ENCODE data around the gene FZD10.

Gene FZD10

DNA sequence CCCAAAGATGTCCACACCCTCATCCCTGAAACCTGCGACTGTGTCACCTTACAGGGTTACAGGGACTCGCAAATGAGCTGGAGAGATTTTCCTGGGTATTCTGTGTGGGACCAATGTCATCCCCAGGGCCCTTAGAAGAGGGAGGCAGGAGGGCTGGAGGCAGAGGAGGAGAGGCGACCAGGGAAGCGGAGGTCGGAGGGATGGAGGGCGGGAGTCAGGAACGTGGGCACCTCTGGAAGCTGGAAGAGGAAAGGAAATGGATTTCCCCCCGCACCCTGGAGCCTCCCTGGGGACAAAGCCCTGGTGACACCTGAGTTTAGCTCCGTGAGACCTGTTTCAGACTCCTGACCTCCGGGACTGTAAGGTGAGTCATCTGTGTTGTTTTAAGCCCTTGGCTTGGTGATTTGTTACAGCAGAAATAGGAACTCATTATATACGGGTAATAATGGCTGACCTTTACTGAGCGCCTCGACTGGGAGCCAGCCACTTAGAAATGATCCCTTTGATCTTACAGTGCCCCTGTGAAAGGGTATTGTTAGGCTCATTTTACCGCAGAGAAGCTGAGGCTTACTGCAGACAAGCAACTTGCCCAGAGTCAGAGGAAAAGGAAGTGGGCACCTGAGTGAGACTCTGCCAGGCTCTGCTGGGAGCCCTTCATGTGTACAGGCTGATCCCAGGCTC lies 29.3 kb upstream of the FZD10 start:
- DNase-seq = no peak

DNA sequence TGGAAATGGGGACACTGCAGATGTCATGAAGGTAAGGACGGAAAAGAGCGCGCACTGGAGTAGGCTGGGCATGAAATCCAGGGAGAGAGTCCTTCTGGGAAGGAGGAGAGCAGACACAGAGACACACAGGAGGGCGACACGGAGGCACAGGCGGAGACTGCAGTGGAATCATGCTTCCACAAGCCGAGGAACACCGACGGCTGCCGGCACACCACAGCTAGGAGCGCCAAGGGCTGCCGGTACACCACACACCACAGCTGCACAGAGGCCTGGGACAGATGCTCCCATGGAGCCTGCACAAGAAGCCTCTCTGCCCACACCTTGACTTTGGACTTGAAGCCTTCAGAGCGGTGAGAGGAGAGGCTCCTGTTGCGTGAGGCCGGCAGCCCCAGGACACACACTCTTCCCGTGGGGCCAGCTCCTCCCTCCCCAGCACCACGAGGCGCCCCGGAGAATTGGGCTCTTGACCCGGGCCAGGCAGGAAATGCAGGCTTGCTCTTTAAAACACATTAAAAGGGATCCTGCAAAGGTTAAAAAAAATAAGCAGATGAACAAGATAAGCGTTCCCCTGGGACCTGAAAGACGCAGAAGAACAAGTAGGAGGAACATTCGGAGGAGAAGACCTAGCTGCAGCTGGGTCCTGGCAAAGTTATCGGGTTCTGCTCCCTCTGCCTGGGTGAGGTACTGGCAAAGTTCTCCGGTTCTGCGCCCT lies 28.3 kb upstream of the FZD10 start:
- DNase-seq = no peak

DNA sequence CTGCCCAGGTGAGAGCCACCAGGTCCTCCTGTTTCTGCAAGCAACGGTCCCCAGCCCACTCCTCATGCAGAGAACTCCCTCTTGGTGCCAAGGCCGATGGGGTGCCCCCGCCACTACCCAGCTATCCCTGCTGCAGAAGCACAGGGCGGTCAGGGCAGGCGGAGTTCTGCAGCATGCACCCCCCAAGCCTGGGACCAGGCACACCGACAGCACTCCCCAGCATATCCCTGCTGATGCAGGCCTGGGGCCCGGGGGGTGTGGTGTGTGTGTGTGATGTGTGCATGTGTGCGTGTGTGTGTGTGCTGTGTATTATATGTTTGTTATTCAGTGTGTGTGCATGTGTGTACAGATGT lies 27.7 kb upstream of the FZD10 start:
- no peak for DNase-seq

DNA sequence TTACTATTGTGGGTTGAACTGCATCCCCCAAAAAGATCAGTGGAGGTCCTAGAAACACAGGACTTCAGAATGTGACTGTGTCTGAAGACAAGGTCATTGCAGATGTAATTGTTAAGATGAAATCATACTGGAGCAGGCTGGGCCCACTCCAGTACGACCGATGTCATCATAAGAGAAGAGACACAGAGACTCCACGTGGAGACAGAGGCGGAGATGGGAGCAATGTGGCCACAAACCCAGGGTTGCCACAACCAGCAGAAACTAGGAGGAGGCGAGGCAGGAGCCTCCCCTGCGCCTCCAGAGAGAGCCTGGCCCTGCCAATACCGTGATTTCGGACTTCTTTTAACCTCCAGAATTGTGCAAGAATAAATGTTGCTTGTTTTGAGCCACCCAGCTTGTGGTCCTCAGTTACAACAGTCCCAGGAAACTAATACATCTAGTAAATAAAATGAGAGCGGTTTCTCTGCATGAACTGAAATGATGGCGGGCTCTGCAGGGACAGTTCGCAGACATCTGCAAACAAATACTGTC lies 25.7 kb upstream of the FZD10 start:
- DNase-seq = no peak

DNA sequence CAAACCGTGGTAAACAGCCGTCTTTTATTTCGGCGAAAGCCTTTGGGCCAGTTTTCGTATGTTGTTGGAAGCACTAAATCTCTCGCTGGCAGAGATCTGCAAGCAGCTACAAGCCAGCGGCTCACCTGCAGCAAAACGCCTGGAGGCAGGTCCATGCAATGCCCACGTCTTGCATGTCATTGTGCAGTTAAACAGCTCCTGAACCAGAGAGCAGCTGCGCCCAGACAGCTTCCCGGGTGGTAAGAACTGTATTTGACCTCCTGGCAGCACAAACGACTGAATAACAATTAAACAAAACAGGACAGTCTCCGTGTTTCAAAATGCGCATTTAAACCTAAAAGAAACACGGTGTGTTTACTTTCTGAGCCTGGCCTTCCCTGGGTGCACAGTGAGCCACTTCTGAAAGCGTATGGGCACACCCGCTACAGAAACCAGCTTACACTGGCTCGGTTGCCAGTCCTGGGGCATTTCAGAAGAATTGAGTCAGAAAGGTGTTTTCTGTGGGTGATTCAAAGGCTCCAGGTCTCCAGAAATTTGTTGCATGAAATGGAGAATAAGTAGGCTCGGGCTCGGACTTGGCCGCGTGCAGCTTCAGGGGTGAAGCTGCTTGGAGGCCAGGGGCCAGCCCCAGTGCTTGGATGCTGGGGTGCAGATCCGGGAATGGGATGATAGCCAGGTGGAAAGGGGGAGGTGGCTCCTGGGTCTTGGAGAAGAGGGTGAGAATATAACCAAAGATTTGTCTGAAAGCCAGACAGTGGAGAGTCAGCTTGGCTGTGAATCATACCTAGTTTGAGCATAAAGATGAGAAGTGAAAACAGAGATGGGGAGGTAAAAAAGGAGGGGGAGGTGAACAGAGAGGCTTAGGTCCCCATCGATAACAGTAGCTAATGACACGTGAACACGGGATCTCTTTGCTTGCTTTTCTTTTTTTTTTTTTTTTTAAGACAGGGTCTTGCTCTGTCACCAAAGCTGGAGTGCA lies 24.9 kb upstream of the FZD10 start:
- DNase-seq = peak; percentile 20

DNA sequence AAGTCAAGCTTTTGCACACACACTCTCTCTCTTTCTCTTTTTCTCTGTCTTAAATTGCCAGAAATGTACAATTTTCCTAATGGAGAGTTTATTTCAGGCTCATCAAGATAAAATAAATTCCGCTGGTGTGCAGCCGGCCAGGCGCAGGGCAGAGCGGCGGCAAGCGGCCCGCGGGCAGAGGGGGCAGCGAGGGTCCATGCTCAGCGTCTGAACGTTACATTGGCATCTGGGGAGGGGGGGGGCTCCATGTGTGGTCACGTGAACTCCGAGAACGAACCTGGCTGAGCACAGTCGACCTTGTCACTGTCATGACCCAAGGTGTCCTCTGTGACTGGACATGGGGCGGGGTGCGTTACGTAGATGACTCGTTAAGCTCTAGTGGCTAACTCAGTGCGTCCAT lies 23.8 kb upstream of the FZD10 start:
- no peak for DNase-seq

DNA sequence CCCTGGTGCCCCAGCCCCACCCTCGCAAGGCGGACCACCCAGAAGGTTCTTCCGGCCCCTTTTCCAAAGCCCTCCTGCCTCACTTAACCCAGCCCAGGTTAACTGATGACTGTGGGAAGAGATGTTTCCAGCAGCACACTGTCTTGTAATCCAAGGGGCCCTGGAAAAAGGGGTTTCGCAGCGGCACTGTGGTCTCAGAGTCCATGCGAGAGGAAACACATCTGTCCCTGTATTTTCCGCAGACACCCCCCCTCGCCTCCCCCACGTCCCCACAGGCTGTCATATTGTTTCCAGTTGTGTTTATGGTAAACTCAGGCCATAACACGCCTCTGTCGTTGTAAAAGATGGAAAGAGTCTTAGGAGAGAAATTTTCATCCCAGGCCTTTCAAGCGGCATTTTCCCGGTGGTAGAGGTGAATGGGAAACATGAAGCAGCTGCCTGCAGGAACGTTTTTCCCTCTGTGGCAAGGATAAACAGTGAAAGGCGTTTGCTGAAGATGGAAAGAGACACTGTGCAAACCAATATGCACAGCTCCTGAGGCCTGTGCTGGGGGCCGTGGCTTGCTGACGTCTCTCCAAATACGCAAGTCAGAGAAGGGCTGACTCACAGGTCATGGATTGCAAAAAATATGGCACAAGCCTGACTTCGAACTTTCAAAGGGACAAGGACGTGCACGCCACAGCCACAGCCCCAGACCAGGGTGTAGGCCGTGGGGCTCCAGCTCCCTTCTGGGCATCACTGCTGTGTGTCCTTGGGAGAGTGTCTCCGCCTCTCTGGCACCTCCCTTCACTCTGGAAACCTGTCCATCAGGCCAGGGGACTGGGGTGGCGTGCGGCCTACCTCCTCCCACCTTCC lies 22.5 kb upstream of the FZD10 start:
- no peak for DNase-seq

DNA sequence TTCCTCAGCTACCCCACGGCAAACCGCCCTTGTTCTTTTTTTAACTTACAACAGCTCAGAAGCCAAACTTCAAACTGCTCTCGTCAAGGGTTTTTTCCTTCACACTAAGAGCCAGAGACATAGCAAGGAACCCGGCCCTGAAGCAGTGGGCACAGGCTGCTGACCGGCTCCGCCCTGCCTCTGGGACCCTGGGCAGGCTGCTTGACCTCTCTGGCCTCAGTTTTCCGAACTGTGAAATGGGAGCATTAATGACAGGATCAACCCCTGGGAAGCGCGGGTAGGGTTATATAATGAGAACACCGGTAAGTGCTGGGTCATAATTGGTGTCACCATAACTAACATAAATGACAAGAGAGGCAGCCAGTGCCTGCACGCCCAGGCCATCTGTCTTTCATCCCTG lies 21.2 kb upstream of the FZD10 start:
- DNase-seq = no peak

DNA sequence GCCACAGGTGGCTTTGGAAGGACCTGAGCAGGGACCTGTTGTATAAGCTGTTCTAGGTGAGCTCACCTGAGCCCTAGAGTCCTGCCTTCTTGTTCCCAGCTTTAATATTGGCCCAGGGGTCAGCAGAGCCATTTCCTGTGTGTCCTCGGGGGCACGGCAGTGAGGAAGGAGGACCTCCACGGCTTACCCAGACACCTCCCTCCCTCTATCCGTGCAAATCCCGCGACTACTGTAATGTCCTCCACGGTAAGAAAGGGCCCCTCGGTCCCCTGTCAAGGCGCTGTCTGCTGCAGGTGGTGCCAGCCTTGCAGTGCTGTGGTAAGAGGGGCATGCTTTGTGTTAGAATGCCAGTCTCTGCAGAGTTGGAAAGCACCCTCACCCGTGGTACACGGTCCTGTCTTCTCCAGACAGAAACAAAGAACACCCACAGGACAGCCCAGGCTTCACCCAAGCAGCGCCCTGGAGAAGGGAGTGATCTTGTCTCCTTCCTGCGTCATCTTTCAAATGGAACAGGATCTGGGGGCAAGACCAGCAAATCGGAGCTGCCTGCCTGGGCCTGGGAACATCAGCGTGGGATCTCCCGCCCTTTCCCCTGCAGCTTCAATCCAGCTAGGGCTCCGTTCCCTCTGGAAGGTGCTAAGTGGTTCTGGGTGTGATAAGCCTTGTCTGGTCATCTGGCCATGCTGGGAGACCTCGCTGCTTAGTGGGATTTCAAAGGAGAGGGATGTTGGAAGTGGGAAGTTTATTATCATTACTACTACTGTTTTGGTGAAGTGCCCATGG lies 20.2 kb upstream of the FZD10 start:
- no peak for DNase-seq

DNA sequence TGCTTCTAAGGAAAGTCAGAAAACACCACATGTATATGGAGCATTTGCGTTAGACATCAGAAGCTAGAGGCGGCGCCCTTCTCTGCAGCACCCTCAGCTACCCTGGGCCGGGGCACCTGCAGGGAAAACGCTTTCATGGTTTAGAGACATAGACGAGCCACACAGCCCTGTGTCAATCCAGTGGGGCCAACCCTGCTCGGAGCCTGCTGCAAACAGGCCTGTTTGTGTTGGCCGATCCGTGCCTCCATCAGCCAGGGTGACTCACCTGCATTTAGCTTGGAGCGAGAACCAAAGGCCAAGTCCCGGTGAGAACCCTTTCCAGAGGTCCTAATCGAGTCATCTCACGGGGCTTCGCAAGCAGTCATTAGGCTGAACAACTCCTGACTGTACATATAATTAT lies 19.5 kb upstream of the FZD10 start:
- no peak for DNase-seq

DNA sequence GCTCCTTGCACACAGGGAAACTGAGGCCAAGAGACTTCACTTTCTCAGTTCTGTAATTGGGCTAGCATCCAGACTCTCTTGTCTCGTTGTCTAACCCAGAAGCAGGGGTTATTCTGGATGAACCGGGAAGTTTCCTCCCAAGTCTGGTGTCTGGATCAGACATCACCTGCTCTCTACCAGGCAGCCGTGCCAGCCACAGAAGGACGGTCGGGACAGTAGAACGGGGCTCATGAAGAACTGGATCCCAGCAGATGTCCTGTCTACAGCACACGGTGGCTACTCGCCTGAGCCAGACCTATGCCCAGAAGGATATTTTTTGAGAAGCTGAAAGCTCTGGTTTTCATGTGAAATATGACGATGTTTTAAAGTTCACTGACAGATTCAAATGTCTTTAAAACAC lies 19.1 kb upstream of the FZD10 start:
- no peak for DNase-seq

DNA sequence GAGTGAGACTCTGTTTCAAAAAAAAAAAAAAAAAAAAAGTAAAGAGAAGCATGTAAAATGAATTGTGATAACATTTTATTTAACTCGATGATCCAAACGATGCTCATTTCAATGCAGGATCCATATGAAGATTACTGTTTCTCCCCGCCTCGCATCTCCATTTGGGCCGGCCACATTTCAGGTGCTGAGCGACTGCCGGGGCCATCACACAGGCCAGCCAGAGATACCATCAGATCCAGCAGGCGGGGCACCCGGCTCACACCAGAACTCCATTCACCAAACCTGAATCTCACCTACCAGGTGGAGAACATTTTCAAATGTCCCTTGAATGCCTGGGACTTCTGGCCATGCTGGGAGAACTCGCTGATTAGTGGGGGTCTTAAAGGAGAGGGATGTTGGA lies 18.0 kb upstream of the FZD10 start:
- no peak for DNase-seq

DNA sequence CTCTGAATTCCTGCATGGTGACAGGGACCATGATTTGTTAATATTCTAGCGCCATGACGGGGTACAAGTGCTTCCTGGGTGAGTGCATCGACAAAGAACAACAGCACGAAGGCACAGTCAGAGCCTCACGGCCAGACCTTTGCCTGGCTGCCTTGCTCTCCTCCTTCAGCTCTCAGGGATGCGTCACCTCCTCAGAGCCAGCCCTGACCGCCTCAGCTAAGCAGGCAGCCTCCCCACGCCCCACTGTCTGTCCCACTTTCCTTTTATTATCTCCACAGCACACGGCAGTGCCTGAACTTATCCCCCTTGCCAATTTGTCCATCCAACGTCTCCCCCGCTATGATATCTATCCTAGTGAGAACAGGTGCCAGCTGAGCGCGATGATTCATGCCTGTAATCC lies 16.5 kb upstream of the FZD10 start:
- no peak for DNase-seq

DNA sequence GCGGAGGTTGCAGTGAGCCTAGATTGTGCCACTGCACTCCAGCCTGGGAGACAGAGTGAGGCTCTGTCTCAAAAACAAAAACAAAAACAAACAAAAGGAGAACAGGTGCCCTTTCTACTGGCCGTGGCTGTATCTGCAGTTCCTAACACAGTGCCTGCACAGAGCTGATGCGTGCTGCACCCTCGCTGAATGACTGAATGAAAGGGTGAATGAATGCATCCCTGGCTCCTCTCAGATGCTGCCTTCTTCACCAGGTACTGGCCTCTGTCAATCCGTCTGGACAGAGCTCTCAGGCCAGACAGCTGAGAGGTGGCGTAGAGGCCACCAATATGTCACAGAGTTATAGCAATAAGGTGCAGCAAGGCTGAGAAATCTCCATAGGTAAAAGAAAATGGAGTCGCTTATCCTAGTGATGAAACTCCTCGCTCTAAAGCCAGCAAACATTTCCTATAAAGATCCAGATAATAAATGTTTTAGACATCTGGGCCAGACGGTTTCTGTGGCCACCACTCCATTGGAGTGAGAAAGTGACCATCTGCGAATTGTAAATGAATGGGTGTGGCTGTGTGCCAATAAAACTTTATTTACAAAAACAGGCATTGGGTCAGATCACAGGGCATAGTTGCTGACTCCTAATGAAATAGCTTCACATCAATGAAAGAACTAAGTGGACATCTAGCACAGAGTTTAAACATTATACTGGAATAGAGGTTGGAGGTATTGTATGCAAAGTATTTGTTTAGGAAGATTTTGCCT lies 15.9 kb upstream of the FZD10 start:
- no peak for DNase-seq

DNA sequence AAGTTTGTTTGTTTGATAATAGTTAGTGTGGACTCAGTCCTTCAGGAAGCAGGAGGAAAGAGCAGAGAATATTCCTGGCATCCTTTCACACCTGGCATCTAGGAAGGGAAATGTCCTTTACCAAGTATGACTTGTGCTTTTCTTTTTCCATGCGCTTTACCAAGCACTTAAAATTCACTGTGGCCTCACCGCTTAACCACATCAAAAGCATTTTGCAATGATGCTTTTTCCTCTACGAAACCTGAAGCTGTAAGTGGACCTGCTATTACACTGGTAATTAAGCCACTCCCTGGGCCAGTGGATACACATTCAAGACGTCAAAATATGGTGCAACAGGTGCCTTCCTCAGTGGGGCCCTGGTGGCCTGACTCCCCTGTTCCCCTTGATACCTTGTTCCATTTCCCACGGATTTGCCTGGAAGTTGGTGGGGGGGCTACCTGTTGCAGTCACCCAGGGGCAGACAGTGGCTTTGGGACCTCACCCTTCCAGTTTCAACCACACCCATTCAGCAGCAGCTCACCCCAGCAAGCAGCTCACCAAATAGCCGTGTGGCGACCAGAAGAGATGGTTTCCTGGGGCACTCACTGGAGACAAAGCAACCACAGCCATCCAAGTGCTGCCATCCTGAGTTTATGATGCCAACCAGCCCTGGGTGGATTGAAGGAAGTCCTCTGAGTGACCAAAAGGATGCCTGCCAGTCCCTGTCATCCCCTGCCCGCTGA lies 14.2 kb upstream of the FZD10 start:
- DNase-seq = no peak

DNA sequence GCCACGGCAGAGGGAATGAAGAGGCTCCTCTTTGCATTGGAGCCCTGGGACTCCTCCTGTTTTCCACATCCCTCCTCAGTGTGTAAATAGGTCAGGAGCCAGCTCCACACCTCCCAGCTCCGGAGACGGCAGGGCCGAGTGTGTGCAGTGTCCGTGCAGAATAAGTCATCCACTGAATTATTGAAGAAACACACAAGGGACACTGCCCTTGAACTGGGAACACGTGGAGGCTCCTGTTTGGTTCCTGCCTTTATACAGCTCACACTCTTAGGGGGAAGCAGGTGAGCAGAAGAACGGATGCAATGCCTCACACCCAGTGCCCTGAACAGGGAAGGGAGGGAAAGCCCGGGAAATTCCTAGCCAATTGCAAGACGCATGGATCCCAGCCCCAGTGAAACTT lies 10.4 kb upstream of the FZD10 start:
- DNase-seq = no peak

DNA sequence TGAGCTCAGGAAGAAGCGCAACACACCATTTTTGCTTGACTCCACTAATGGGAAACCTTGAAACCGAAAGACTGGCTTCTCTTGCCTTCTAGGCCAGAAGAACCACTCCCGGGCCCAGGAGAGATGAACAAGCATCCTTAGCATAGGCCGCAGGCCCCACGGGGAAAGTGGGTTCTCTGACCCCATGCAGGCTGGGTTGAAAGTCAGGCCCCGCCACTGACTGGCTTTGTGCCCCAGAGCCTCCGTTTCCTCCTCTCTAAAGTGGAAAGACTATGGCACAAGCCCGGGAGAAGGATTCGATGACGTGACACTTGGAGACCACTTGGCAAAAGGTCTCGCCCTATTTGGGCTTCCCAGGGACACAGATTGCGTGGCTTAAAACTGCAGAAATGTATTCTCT lies 9.9 kb upstream of the FZD10 start:
- DNase-seq = no peak

DNA sequence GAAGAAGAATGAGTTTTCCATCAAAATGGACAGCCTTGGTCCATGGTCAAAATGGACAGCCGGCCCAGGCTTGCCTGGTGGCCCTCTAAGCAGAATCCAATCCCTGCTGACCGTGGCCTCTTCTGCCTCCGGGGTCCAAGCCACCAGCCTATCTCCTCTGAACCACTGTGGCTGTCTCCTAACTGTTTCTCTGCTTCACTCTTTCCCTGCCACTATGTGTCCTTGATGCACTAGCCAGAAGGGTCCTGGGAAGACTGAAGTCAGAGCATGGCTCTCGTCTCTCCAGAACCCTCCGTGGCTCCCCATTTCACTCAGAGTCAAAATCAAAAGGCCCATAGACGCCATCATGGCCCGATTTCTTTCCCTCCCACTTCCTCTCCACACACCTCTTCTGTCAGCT lies 8.5 kb upstream of the FZD10 start:
- no peak for DNase-seq

DNA sequence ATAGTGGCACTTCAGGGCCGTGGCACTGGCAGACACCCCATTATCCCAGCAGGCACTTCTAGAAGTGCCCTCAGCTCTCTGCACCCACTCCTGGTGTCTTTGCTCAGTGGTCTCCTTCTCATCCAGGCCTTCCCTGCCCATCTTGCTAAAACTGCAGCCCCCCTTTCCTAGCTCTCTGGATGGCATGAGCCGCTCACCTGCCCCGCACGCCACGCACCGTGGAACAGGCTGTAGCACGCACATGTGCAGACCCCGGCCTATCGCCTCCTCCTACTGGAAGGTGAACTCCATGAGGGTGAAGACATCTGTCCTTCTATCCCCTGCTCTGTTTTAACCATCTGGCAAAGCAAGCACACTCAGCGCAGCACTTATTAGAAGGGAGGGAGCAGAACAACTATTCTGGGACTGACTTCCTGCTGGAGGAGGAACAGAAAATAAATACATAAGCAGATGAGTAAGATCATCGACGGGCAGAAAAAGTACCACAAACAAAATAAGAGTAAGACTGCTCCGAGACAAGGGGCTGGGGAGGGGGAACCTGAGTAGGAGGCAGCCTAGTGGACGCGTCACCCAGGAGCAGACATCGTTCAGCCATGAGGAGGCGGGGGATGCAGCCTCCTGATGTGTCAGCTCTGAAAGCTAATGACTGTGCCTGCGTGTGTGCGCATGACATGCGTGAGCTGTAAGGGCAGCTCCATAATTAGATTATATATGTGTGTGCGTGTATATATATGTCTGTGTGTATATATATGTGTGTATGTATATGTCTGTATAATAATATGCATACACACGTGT lies 7.8 kb upstream of the FZD10 start:
- no peak for DNase-seq
